Endothelial cell of umbilical vein (primary cell): Measurements from ENCODE around the gene PRSS58. TPM values are rescaled to one million over a fixed set of nuclear protein-coding genes. Genes with fewer than 3 reads are reported as not detected.

Experiments
- BruUV-seq: library from RNA; stranded (reverse); fragments of 400-500 nt; replicated peaks from 2 replicates; lab custom pipeline; 2021; lab: Mats Ljungman, UMichigan
- CTCF ChIA-PET: fragments of 300-600, 350-600 bp; sonication (Branson Sonifier 250); formaldehyde crosslinking; loops from one replicate; lab custom pipeline; 2021; ENCODE audit warnings: antibody characterized with exemption, inconsistent platforms; lab: Charles Lee
- POLR2A ChIA-PET: fragments of 300-600, 350-600 bp; sonication (Branson Sonifier 250); formaldehyde crosslinking; loops from one replicate; lab custom pipeline; 2021; ENCODE audit warnings: antibody characterized with exemption, inconsistent platforms; lab: Charles Lee
- DNase-seq: peaks from one replicate; pipeline ENCODE4 v3.0.0-alpha.2; 2011; ENCODE audit warnings: low read depth, low spot score
- FAIRE-seq: peaks from 2 replicates; lab custom pipeline; 2011; peaks lifted over from hg19 to GRCh38; lab: Jason Lieb, UNC
- H2AFZ ChIP-seq: 2 replicates; pipeline ENCODE4 v1.6.0; 2012; ENCODE audit warnings: low read depth, low read length, control low read depth, inconsistent platforms
- H3K27ac ChIP-seq: 2 replicates; pipeline ENCODE4 v1.5.1; 2011; ENCODE audit warnings: low read depth, mild to moderate bottlenecking, control low read depth, low read length, moderate library complexity; ENCODE audit not compliant: insufficient read depth
- H3K27me3 ChIP-seq, 2 experiments: 2 replicates each; pipeline versions ENCODE4 v1.6.0 to v1.6.1; 2011; ENCODE audit warnings: low read length in 2 of 2, mixed read lengths in 1 of 2; ENCODE audit not compliant: control insufficient read depth in 2 of 2, insufficient read depth in 2 of 2
- H3K36me3 ChIP-seq, 2 experiments: 2 replicates in 1 of 2; 3 replicates in 1 of 2; pipeline ENCODE4 v1.5.1; 2011; ENCODE audit warnings: low read length in 2 of 2, mild to moderate bottlenecking in 1 of 2, moderate library complexity in 1 of 2; ENCODE audit not compliant: control insufficient read depth in 2 of 2, insufficient read depth in 2 of 2; ENCODE audit errors: extremely low read depth in 1 of 2
- H3K4me1 ChIP-seq: 3 replicates; pipeline ENCODE4 v1.5.1; 2011; ENCODE audit warnings: mild to moderate bottlenecking, low read length; ENCODE audit not compliant: control insufficient read depth, insufficient read depth; ENCODE audit errors: extremely low read depth
- H3K4me2 ChIP-seq: 2 replicates; pipeline ENCODE4 v1.6.1; 2011; ENCODE audit warnings: low read length, control low read depth, mixed read lengths; ENCODE audit not compliant: insufficient read depth
- H3K4me3 ChIP-seq, 3 experiments: fragments of 200-600 bp in 1 of 3; sonication (generic), shearing (Covaris generic) in 1 of 3; replicated peaks in 1 of 3; 2 replicates each; pipeline ENCODE4 v1.5.1; 2011 to 2016; ENCODE audit warnings: control low read depth in 3 of 3, low read length in 3 of 3, mild to moderate bottlenecking in 2 of 3, inconsistent platforms in 1 of 3, low read depth in 1 of 3, moderate library complexity in 1 of 3; ENCODE audit not compliant: insufficient read depth in 1 of 3
- H3K79me2 ChIP-seq: 2 replicates; pipeline ENCODE4 v1.6.0; 2012; ENCODE audit warnings: low read length, inconsistent platforms; ENCODE audit not compliant: control insufficient read depth, insufficient read depth
- H3K9ac ChIP-seq: replicated peaks from 2 replicates; pipeline ENCODE3; 2011; ENCODE audit warnings: low read length, control low read depth; ENCODE audit not compliant: insufficient read depth; ENCODE audit errors: extremely low read depth
- H3K9me1 ChIP-seq: replicated peaks from 3 replicates; pipeline ENCODE4 v1.6.0; 2011; ENCODE audit warnings: mild to moderate bottlenecking, low read length; ENCODE audit not compliant: control insufficient read depth, insufficient read depth; ENCODE audit errors: extremely low read depth
- H3K9me3 ChIP-seq: replicated peaks from 2 replicates; pipeline ENCODE4 v1.5.1; 2012; ENCODE audit warnings: low read length, inconsistent platforms; ENCODE audit not compliant: control insufficient read depth, insufficient read depth
- H4K20me1 ChIP-seq: replicated peaks from 2 replicates; pipeline ENCODE3; 2011; ENCODE audit warnings: mild to moderate bottlenecking, low read length; ENCODE audit not compliant: control insufficient read depth, insufficient read depth; ENCODE audit errors: extremely low read depth
- EZH2 ChIP-seq: IDR thresholded peaks from 2 replicates; pipeline ENCODE4 v1.6.1; 2012; ENCODE audit warnings: borderline replicate concordance, low read depth, mild to moderate bottlenecking, moderate library complexity, low read length, inconsistent platforms; ENCODE audit not compliant: severe bottlenecking
- FOS ChIP-seq: IDR thresholded peaks from 2 replicates; pipeline ENCODE4 v1.6.1; 2011; ENCODE audit warnings: mild to moderate bottlenecking, low read length, moderate library complexity, borderline replicate concordance; ENCODE audit not compliant: insufficient read depth
- GATA2 ChIP-seq: IDR thresholded peaks from 2 replicates; pipeline ENCODE4 v1.7.0; 2011; ENCODE audit warnings: low read depth, mild to moderate bottlenecking, moderate library complexity, mixed read lengths, low read length; ENCODE audit not compliant: insufficient read length, insufficient read depth
- JUN ChIP-seq: IDR thresholded peaks from 2 replicates; pipeline ENCODE4 v1.6.1; 2011; ENCODE audit warnings: borderline replicate concordance, low read depth; ENCODE audit not compliant: insufficient read length, insufficient read depth
- MAX ChIP-seq: IDR thresholded peaks from 2 replicates; pipeline ENCODE4 v1.6.1; 2011; ENCODE audit not compliant: insufficient read depth, insufficient read length
- MYC ChIP-seq: IDR thresholded peaks from one replicate; pipeline ENCODE4 v1.6.1; 2011; ENCODE audit warnings: mild to moderate bottlenecking, low read depth, low read length
- POLR2A ChIP-seq: IDR thresholded peaks from 2 replicates; pipeline ENCODE4 v1.6.1; 2012; ENCODE audit warnings: low read depth, mild to moderate bottlenecking, control low read depth, low read length
- POLR2AphosphoS5 ChIP-seq: IDR thresholded peaks from 2 replicates; pipeline ENCODE4 v1.6.1; 2012; ENCODE audit warnings: low read depth, mild to moderate bottlenecking, control low read depth, low read length, moderate library complexity; ENCODE audit not compliant: insufficient read depth
- dilution Hi-C: fragments of 300-500 bp; cut with MboI; formaldehyde crosslinking; loops from one replicate; pipeline ENCODE4 v1.15.0; 2019; ENCODE audit warnings: low sequenced_read_pairs; ENCODE audit not compliant: extremely low pct_ligation_motif_present
- intact Hi-C: fragments of 100-400 bp; cut with micrococcal nuclease; formaldehyde crosslinking; loops from one replicate; pipeline ENCODE4 v1.10.0; 2022
- polyA plus RNA-seq, 4 experiments: library from polyadenylated mRNA; depleted of rRNA in 3 of 4; stranded (reverse) in 3 of 4; unstranded in 1 of 4; fragments of >200 nt; gene quantifications; 2 replicates each; pipeline versions ENCODE4 v1.2.1 to v1.2.3, GENCODE V29; 2011 to 2012; ENCODE audit warnings: missing spikeins in 1 of 4
- total RNA-seq: library from RNA; stranded (reverse); gene quantifications from 2 replicates; pipeline ENCODE4 v1.2.3, GENCODE V29; 2021
- TF ChIP-seq, protein P1 (sequence below), 2 donors: IDR thresholded peaks; 1 replicate in 1 of 2; 2 replicates in 1 of 2; pipeline ENCODE4 v1.5.1; 2011; ENCODE audit warnings: low read length in 2 of 2, mild to moderate bottlenecking in 2 of 2, moderate library complexity in 2 of 2, control low read depth in 1 of 2, inconsistent platforms in 1 of 2, low read depth in 1 of 2; ENCODE audit not compliant: insufficient read depth in 1 of 2; ENCODE audit errors: extremely low read depth in 1 of 2

Gene PRSS58
- total and polyA plus RNA-seq, 2 donors (not counting 3 experiments of a cell fraction or from before 2014, with no cell fraction given), result not detected

DNA sequence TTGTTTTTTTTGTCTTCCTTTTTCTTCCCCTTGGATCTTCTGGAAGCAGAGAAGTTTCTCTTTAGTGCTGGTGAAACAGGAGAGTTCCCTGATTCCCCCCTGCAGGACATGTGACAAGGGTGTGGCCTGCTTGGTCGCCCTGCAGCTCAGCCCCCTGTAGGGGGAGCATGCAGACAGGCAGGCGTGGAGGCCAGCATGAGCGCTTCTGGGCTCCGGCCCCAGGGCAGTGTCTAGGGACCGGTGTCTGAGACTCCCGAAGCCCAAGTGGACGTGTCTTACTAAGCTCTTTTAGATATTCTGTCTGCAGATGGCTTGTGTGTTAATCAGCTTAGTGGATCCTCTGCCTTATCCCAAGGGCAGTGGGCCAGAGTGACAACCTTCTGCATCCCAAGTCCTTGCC is 26.1 kb downstream of the PRSS58 start:
- Histone ChIP-seq H3K9me1 (no peaks in the 10 kb centered on the region), H3K79me2 (no peaks in the 10 kb centered on the region), H3K4me1 (no peaks in the 10 kb centered on the region), H3K27me3 (no peaks in the 10 kb centered on the region), H3K4me3 (no peak overlapping the region), H3K27ac (no peak overlapping the region), H3K36me3 (no peaks in the 10 kb centered on the region), H3K9ac (no peak overlapping the region), H3K4me2 (no peak overlapping the region), H4K20me1 (no peaks in the 10 kb centered on the region), H2AFZ (no peak overlapping the region), H3K9me3 (no peaks in the 10 kb centered on the region)
- dilution Hi-C loops (no loop called here), intact Hi-C loops (no loop called here)
- DNase-seq, result no peak
- CTCF ChIA-PET, result no interaction called here
- TF ChIP-seq, protein P1, sequence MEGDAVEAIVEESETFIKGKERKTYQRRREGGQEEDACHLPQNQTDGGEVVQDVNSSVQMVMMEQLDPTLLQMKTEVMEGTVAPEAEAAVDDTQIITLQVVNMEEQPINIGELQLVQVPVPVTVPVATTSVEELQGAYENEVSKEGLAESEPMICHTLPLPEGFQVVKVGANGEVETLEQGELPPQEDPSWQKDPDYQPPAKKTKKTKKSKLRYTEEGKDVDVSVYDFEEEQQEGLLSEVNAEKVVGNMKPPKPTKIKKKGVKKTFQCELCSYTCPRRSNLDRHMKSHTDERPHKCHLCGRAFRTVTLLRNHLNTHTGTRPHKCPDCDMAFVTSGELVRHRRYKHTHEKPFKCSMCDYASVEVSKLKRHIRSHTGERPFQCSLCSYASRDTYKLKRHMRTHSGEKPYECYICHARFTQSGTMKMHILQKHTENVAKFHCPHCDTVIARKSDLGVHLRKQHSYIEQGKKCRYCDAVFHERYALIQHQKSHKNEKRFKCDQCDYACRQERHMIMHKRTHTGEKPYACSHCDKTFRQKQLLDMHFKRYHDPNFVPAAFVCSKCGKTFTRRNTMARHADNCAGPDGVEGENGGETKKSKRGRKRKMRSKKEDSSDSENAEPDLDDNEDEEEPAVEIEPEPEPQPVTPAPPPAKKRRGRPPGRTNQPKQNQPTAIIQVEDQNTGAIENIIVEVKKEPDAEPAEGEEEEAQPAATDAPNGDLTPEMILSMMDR (IDR thresholded peaks at IDR 0.05; ENCODE audit: extremely low read depth in 1 of 2, insufficient read depth in 1 of 2, low read depth in 1 of 2, low read length in 2 of 2), result no peak
- TF ChIP-seq GATA2 (no peak), JUN (no peak), POLR2AphosphoS5 (no peak), EZH2 (no peak), MYC (no peak), MAX (no peak), POLR2A (no peak), FOS (no peak)
- no TSS peak for BruUV-seq
- no peak for FAIRE-seq
- POLR2A ChIA-PET, result no interaction called here
